HepG2 (cell line): ENCODE results near the gene NCOR2. TPM values are rescaled to one million over a fixed set of nuclear protein-coding genes. Genes with fewer than 3 reads are reported as not detected.

Experiments
- ATAC-seq: fragments of 200-7000 bp; cut with Tn5 transposase; 3 replicates; pipeline ENCODE4 v1.9.1; 2020; ENCODE audit warnings: mild to moderate bottlenecking, moderate library complexity
- BruUV-seq: library from RNA; stranded (reverse); fragments of 400-500 nt; replicated peaks from 2 replicates; lab custom pipeline; 2021; lab: Mats Ljungman, UMichigan
- CTCF ChIA-PET: fragments of 300-600 bp; formaldehyde crosslinking; extraction: SDS; loops from one replicate; lab custom pipeline; 2021; ENCODE audit warnings: low total read pairs, inconsistent platforms, low intra/inter-chr PET ratio; lab: Yijun Ruan, JAX
- POLR2A ChIA-PET: fragments of 350-600 bp; sonication (Branson Sonifier 250); formaldehyde crosslinking; loops from one replicate; lab custom pipeline; 2020; ENCODE audit warnings: antibody characterized with exemption, inconsistent platforms; lab: Yijun Ruan, JAX
- DNase-seq: peaks from one replicate; pipeline ENCODE4 v3.0.0-alpha.2; 2015; ENCODE audit warnings: low spot score
- FAIRE-seq: peaks from 3 replicates; lab custom pipeline; 2011; peaks lifted over from hg19 to GRCh38; lab: Jason Lieb, UNC
- H2AFZ ChIP-seq: one replicate; pipeline ENCODE4 v1.6.1; 2011; ENCODE audit warnings: low read length, inconsistent platforms
- H3K27ac ChIP-seq: fragments of 300-600 bp; 3 replicates; pipeline ENCODE4 v1.8.0; 2011; ENCODE audit warnings: mixed run types, mild to moderate bottlenecking, mixed read lengths, low read length, inconsistent platforms; ENCODE audit not compliant: insufficient read depth; ENCODE audit errors: extremely low read length
- H3K27me3 ChIP-seq, 2 experiments: fragments of 200-600 bp in 1 of 2; 2 replicates in 1 of 2; 3 replicates in 1 of 2; pipeline versions ENCODE4 v1.6.0 to v1.8.0; 2011; ENCODE audit warnings: low read length in 2 of 2, mild to moderate bottlenecking in 2 of 2, moderate library complexity in 2 of 2, inconsistent platforms in 1 of 2; ENCODE audit not compliant: insufficient read depth in 2 of 2, control insufficient read depth in 1 of 2
- H3K36me3 ChIP-seq, 2 experiments: fragments of 200-600 bp in 1 of 2; replicated peaks in 1 of 2; 2 replicates in 1 of 2; 3 replicates in 1 of 2; pipeline versions ENCODE4 v1.5.1 to v1.8.0; 2011; ENCODE audit warnings: low read length in 2 of 2, inconsistent platforms in 1 of 2; ENCODE audit not compliant: insufficient read depth in 2 of 2, control insufficient read depth in 1 of 2
- H3K4me1 ChIP-seq: 2 replicates; pipeline ENCODE4 v1.5.1; 2012; ENCODE audit warnings: low read length, inconsistent platforms; ENCODE audit not compliant: insufficient read depth
- H3K4me2 ChIP-seq: 2 replicates; pipeline ENCODE4 v1.6.0; 2011; ENCODE audit warnings: low read depth, low read length, inconsistent platforms
- H3K4me3 ChIP-seq, 3 experiments: fragments of 200-600 bp in 1 of 3; sonication (generic), shearing (Covaris generic) in 1 of 3; replicated peaks in 1 of 3; 2 replicates each; pipeline ENCODE4 v1.5.1; 2011 to 2016; ENCODE audit warnings: low read length in 3 of 3, inconsistent platforms in 2 of 3, low read depth in 2 of 3, mild to moderate bottlenecking in 2 of 3, control low read depth in 1 of 3, mixed read lengths in 1 of 3; ENCODE audit not compliant: insufficient read depth in 1 of 3
- H3K79me2 ChIP-seq: one replicate; pipeline ENCODE4 v1.6.1; 2011; ENCODE audit warnings: low read length, inconsistent platforms; ENCODE audit not compliant: insufficient read depth
- H3K9ac ChIP-seq: 2 replicates; pipeline ENCODE4 v1.6.0; 2011; ENCODE audit warnings: mild to moderate bottlenecking, low read depth, low read length, inconsistent platforms; ENCODE audit not compliant: insufficient read depth
- H3K9me3 ChIP-seq: 2 replicates; pipeline ENCODE4 v1.5.1; 2012; ENCODE audit warnings: mild to moderate bottlenecking, low read length
- H4K20me1 ChIP-seq: 2 replicates; pipeline ENCODE4 v1.6.0; 2011; ENCODE audit warnings: inconsistent platforms, mild to moderate bottlenecking, low read length, moderate library complexity; ENCODE audit not compliant: insufficient read depth
- BCL3 ChIP-seq: sonication (generic); formaldehyde crosslinking; IDR thresholded peaks from 2 replicates; pipeline ENCODE4 v1.5.1; 2020; ENCODE audit warnings: mild to moderate bottlenecking, missing genetic modification reagents, moderate library complexity
- KLF16 ChIP-seq, 2 experiments: sonication (generic) in 1 of 2; formaldehyde crosslinking in 1 of 2; IDR thresholded peaks; 2 replicates each; pipeline versions ENCODE4 v1.6.1 to v1.8.0; 2016 to 2023; ENCODE audit warnings: missing genetic modification reagents in 2 of 2, missing compliant biosample characterization in 1 of 2
- PHB2 ChIP-seq: fragments of 450-650 bp; IDR thresholded peaks from 2 replicates; pipeline ENCODE4 v1.6.1; 2018; ENCODE audit not compliant: partially characterized antibody
- PLRG1 ChIP-seq: fragments of 450-650 bp; conservative IDR thresholded peaks from 2 replicates; pipeline ENCODE4 v1.6.1; 2016
- PRDM10 ChIP-seq: sonication (generic); formaldehyde crosslinking; IDR thresholded peaks from 2 replicates; pipeline ENCODE4 v1.4.0; 2020; ENCODE audit warnings: low read depth, missing genetic modification reagents
- ZBTB42 ChIP-seq: sonication (generic); formaldehyde crosslinking; IDR thresholded peaks from 2 replicates; pipeline ENCODE4 v1.5.0; 2020; ENCODE audit warnings: mild to moderate bottlenecking, missing genetic modification reagents
- ZNF235 ChIP-seq: sonication (generic); formaldehyde crosslinking; IDR thresholded peaks from 2 replicates; pipeline ENCODE4 v1.8.1; 2023; ENCODE audit warnings: mild to moderate bottlenecking, missing genetic modification reagents, borderline replicate concordance
- ZNF275 ChIP-seq: sonication (generic); formaldehyde crosslinking; IDR thresholded peaks from 2 replicates; pipeline ENCODE4 v1.8.0; 2022; ENCODE audit warnings: missing genetic modification reagents, mild to moderate bottlenecking, inconsistent platforms, borderline replicate concordance
- ZNF280D ChIP-seq: sonication (generic); formaldehyde crosslinking; IDR thresholded peaks from 2 replicates; pipeline ENCODE4 v1.5.1; 2020; ENCODE audit warnings: mild to moderate bottlenecking, missing genetic modification reagents
- ZNF607 ChIP-seq: sonication (generic); formaldehyde crosslinking; IDR thresholded peaks from 2 replicates; pipeline ENCODE4 v1.5.1; 2020; ENCODE audit warnings: missing genetic modification reagents, mild to moderate bottlenecking, borderline replicate concordance
- ZNF724P ChIP-seq: sonication (generic); formaldehyde crosslinking; IDR thresholded peaks from 2 replicates; pipeline ENCODE4 v1.8.0; 2022; ENCODE audit warnings: missing genetic modification reagents, borderline replicate concordance
- ZNF749 ChIP-seq: sonication (generic); formaldehyde crosslinking; IDR thresholded peaks from 2 replicates; pipeline ENCODE4 v1.8.0; 2022; ENCODE audit warnings: mild to moderate bottlenecking, missing genetic modification reagents, moderate library complexity, borderline replicate concordance
- ZSCAN22 ChIP-seq: sonication (generic); formaldehyde crosslinking; IDR thresholded peaks from 2 replicates; pipeline ENCODE4 v1.4.0; 2020; ENCODE audit warnings: mild to moderate bottlenecking, missing genetic modification reagents
- WGBS: methylation state at CpG from one replicate; pipeline ENCODE4 v1.1.6; 2017; ENCODE audit warnings: low lambda C conversion rate; 5-methylcytosine and 5-hydroxymethylcytosine counted together
- in situ Hi-C: cut with HindIII; loops from 2 replicates; pipeline ENCODE4 v1.10.0; 2017; ENCODE audit warnings: low pct_unique_long_range_greater_than_20kb; ENCODE audit not compliant: extremely low pct_ligation_motif_present
- intact Hi-C: fragments of 100-400 bp; cut with micrococcal nuclease; formaldehyde crosslinking; loops from one replicate; pipeline ENCODE4 v1.10.0; 2022; ENCODE audit not compliant: unreplicated experiment
- polyA plus RNA-seq, 8 experiments: library from polyadenylated mRNA; depleted of rRNA in 3 of 8; stranded (reverse) in 7 of 8; unstranded in 1 of 8; fragments of >200 nt; fragmentation: Illumina TruSeq in 4 of 8; extraction: Trizol in 4 of 8; gene quantifications; 2 replicates each; pipeline versions ENCODE4 v1.2.1 to v1.2.3, GENCODE V29; 2011 to 2016; ENCODE audit warnings: low read depth in 4 of 8, missing spikeins in 1 of 8, mixed read lengths in 1 of 8; ENCODE audit not compliant: insufficient read depth in 1 of 8
- total RNA-seq, 5 experiments: library from RNA; depleted of rRNA; stranded (reverse); fragments of >200 nt; fragmentation: Illumina TruSeq; extraction: Trizol; gene quantifications; 2 replicates each; pipeline ENCODE4 v1.2.3, GENCODE V29; 2016; ENCODE audit warnings: low read depth in 1 of 5

Gene NCOR2
- total and polyA plus RNA-seq, 2 of the 13 experiments (the other 11 are each of a cell fraction or from before 2014, with no cell fraction given): 4.5 to 5.7 TPM

GRCh38 chr12:124603831-124604251 is 36.4 kb upstream of the NCOR2 start (continued):
- TF ChIP-seq PRDM10 (no peak), BCL3 (CRISPR knock-in tag) (no peak), PHB2 (no peak), ZBTB42 (no peak), ZNF724P (CRISPR knock-in tag) (no peak), KLF16 (CRISPR knock-in tag; IDR thresholded peaks at IDR 0.05) (no peak), PLRG1 (no peak), ZNF235 (no peak)

GRCh38 chr12:124603100-124603541 is 35.7 kb upstream of the NCOR2 start:
- no peak for FAIRE-seq
- ATAC-seq: no peak
- H3K27me3 ChIP-seq: peaks cover 1 to 13% of the 10 kb centered on the region in 2 experiments; a peak in 1 of 5 replicates
- no TSS peak for BruUV-seq
- in situ Hi-C loops: no loop called here
- no peaks in the 10 kb centered on the region for H3K9me3 ChIP-seq
- no peak overlapping the region for H2AFZ ChIP-seq
- H3K27ac ChIP-seq: no peak overlapping the region
- WGBS: 47% methylated on average over 7 of the region's 12 CpGs
- peaks cover 35% of the 10 kb centered on the region for H3K4me1 ChIP-seq
- H3K9ac ChIP-seq: no peak overlapping the region
- no peak for DNase-seq
- no peaks in the 10 kb centered on the region for H3K36me3 ChIP-seq
- ChIA-PET CTCF (no interaction called here), POLR2A (no interaction called here)
- H3K4me3 ChIP-seq: no peak overlapping the region
- intact Hi-C loops: no loop called here
- H3K4me2 ChIP-seq: no peak overlapping the region
- no peaks in the 10 kb centered on the region; the same call in 1 of the 2 replicates for H4K20me1 ChIP-seq
- no peaks in the 10 kb centered on the region for H3K79me2 ChIP-seq
- no peak for TF ChIP-seq ZSCAN22 (CRISPR knock-in tag)
- no peak for TF ChIP-seq ZNF275 (CRISPR knock-in tag)
- TF ChIP-seq ZNF749 (CRISPR knock-in tag): no peak
- TF ChIP-seq ZNF607: no peak
- no peak for TF ChIP-seq ZNF280D (CRISPR knock-in tag)
